HG03469 (cell line): ENCODE results near the gene ZNF286A.
"Not testable (repeated sequence)": the region's sequence is repeated elsewhere in the genome, so short reads cannot be mapped to it uniquely, and the experiment has no call there.

Experiments
- ATAC-seq: cut with Tn5 transposase; IDR thresholded peaks from one replicate; pipeline ENCODE4 v1.9.1; 2021; ENCODE audit warnings: mild to moderate bottlenecking, moderate library complexity, moderate number of reproducible peaks; ENCODE audit not compliant: unreplicated experiment

Gene ZNF286A

DNA sequence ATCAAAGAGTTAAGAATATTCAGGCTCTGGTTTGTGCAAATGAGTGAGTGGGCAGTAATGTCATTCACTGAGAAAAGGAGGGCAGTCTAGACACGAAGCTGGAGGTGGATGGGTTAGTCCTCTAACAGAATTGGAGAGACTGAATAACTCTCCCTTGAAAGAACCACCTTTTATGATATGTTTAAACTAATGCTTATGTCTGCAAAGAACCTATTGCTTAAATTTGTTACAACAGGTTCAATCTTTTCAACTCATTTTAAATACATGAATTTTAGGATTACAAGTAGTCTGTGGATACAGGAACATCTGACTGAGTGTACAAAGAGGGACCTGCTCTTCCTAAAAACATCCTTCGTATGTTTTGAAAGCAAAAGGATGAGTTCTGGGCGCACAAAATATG is 585 bp upstream of the ZNF286A start:
- ATAC-seq, result not testable (repeated sequence)

DNA sequence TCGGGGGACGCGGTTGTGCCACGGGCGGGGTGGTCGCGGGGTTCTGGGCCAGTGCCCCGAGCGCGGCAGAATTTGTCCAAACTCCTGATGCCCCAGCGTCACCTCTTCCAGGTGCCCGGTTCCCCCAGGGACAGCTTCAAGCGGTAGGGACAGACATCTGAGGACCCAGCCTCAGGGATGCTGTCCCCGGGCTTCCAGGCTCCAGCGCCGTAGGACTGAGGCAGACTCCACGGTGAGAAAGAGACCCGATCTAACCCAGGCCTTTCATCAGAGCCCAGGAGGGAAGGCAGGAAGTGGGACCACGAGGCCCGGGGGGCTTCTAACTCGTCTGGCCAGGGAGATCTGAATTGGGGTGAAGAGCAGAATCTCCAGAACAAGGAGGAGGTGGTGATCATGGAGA is 385 bp downstream of the ZNF286A start:
- not testable (repeated sequence) for ATAC-seq

DNA sequence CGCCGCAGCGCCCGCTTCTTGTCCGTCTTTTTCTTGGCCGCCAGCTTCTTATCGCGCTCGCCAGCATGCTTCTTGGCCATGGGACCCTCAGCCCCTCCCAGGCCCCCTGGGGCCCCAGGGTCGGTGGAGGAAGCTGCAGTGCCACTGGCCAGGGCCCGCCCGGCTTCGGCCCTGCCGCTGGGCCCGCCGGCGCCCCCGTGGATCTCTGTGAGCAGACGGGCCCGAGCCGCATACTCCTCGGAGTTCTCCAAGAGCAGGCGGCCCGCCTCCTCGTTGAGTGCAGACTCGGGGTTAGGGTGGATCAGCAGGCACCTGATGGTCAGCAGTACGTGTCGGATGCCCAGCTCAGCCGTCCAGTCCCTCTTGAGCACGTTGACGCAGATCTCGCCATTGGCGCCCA is 4.7 kb downstream of the ZNF286A start:
- not testable (repeated sequence) for ATAC-seq

DNA sequence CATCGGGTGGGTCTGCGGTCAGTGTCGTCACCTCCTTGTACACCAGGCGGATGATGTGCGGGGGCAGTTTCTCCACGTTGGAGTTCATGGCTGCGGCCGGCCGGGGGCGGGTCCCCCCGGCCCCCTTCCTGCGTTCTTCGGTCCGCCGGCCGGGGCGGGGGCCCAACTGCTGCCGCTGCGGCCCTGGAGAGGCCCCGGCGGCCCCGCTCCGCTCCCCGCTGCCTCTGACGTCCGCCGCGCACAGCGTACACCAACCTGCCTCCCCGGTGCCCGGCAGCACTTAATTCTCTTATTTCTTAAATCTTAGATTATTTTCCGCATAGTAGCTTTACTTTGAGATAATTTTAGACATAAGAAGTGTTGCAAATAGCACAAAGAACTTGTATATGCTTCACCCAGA is 5.3 kb downstream of the ZNF286A start:
- ATAC-seq, result not testable (repeated sequence)

DNA sequence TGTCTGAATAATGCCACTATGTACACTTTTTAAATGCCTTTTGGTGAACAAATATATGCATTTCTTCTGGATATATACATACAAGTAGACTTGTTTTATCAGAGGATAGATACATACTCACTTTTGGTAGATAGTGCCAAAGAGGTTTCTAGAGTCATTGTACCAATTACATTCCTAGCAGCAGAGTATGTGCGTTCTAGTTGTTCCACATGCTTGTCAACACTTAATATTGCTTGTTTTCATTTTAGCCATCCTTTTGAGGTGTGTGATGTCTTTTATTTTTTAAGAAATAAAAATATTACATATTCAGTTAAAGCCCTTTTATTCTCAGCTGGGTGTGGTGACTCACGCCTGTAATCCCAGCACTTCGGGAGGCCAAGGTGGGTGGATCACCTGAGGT is 9.3 kb downstream of the ZNF286A start:
- ATAC-seq, result not testable (repeated sequence)

DNA sequence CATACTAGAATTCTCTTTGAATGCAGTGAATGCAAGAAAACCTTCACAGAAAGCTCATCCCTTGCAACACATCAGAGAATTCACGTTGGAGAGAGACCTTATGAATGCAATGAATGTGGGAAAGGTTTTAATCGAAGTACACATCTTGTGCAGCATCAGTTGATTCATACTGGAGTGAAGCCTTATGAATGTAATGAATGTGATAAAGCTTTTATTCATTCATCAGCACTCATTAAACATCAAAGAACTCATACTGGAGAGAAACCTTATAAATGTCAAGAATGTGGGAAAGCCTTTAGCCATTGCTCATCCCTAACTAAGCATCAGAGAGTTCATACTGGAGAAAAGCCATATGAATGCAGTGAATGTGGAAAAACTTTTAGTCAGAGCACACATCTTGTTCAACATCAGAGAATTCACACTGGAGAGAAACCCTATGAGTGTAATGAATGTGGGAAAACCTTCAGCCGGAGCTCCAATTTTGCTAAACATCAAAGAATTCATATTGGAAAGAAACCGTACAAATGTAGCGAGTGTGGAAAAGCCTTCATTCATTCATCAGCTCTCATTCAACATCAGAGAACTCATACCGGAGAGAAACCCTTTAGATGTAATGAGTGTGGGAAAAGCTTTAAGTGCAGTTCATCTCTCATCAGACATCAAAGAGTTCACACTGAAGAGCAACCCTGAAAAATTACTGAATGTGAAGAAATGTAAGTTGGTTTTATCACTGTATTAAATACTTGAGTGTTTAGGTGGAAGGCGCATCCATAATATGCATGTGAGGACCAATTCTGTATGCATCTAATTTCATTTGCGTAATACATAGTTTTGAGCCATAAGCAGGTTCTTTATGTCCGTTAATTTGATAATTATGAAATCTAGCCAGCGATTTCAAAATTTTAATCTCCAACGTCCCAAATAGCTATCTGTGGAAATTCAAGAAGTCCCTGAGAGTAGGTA is 17.3 kb downstream of the ZNF286A start:
- not testable (repeated sequence) for ATAC-seq

DNA sequence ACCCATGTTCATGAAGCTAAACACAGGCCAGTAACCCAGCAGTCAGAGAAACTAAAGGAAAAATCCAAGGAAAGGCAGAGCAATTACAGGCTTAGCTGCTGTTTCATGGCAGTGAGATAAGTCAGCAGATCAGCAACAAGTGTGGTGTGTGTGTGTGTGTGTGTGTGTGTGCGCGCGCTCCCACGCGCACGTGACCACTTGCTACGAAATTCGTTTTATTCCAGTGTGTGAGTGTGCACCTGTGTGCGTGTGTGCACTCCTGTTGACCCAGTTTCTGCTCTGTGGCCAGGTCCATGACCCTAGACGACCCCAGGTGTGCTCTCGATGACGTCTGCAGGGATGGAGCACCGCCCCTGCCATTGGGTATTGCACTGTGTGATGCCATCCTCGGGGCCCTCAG is 31.0 kb downstream of the ZNF286A start:
- ATAC-seq, result not testable (repeated sequence)

DNA sequence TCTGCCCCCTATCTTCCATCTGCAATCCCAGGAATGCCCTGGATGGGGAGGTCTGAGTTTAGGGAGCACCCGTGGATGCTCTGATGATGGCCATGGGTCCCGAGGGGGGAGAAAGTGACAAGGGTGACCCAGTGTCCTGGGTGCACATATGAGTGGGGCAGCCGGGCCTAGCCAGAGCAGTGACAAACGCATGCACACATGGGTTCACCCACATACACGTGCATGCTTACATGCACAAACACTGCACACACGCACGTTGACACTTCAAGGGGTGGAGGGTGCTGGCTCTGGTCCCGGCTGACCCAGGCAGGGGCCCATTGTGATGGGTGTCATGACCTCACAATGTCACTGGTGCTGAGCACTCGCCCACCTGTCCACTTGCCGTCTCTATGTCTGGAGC is 32.3 kb downstream of the ZNF286A start, which contains the start of gene TBC1D26:
Gene TBC1D26, plus strand, starts transcription at position 384 of the 400 bp plus-strand sequence. CDS start 3,066 bp downstream, outside the sequence.
- not testable (repeated sequence) for ATAC-seq

DNA sequence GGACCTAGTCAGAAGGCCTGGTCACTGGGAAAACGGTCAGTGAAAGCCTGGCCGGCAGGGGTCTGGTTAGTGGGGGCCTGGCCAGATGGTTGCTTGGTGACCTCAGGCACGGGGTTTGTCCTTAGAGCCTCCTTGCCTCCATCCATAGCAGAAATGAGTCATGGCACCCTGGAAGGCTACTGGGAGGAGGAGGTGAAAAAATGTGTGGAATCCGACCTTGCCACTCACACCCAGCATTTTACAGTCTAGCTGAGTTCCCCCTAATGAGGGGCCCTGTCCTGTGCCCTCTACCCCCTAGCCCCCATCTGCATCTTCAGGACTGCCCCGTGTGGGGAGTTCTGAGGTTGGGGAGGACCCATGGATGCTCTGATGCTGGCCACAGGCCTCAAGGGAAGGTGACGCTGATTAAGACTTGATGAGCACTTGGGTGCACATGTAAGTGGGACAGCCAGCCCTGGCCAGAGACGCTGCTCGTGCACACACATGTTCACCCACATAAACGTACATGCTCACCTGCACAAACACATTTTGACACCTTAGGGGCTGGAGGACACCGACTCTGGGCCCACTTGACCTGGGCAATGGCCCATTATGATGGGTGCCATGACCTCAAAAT is 33.7 kb downstream of the ZNF286A start:
- not testable (repeated sequence) for ATAC-seq

DNA sequence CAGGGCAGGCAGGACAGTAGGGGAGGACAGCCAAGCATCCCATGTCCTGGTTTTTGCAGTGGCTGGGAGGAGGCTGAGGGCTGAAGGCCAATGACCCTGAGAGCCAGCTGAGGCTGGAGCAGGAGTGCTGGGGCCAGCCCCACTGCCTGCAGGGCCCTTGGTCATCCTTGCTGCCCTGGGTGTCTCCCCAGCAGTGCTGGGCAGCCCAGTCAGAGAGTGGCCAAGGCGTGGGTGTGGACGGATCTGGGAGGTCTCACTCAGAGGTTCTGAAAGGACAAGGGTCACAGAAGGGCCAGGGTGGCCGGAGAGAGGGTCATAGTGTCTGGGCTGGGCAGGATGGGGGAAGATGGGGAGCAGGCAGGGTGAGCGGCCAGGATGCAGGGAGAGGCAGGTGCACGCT is 37.0 kb downstream of the ZNF286A start:
- ATAC-seq, result not testable (repeated sequence)

DNA sequence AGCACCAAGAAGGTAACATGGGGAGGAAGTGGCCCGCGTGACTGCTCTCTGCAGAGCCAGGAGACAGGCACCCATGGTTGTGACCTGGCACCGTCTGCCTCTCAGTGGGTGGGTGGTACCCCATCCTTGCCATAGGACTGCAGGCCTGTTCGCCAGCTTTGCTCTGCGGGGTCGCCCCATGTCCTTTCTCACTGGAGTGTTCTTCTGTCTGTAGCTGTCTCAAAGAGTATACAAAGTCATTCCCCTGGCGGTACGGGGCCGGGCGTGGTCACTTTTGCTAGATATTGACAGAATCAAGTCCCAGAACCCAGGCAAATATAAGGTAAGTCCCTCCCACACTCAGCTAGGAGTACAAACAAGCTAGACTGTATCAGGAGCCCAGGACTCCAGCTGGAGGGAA is 38.5 kb downstream of the ZNF286A start:
- no peak for ATAC-seq

DNA sequence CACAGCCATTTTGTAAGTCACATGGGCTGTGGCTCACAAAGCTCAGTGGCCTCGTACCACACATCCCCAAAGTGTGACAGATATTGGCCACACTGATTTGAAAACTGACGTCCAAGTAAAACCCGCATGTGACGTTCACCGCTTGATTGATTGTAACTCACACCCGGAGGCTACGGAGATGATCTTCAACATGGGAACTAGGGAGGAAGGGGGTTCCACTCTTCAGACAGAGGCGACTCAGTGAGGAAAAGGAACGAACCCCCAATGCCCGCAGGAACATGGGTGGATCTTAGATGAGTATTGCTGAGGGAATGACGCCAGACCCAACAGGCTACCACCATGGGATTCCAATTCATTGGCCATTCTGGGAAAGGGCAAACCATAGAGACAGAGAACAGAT is 39.7 kb downstream of the ZNF286A start:
- ATAC-seq, result not testable (repeated sequence)

DNA sequence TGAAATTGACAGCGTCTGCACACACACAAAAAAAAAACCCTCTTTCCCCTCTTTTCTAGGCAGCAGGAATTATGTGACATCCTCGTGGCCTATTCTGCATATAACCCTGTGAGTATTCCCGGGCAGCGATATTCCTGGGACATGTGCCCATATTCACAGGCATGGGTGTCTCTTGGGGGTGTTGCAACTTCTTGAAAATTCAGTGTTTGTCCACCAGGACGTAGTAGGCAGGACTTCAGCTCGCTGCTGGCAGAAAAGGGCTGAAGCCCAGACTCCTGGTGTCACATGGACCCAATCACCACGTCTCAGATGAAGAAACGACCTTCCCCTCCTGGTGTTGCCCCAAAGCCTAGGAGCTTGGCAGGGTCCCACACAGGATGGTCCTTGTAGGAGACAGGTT is 40.5 kb downstream of the ZNF286A start:
- not testable (repeated sequence) for ATAC-seq

DNA sequence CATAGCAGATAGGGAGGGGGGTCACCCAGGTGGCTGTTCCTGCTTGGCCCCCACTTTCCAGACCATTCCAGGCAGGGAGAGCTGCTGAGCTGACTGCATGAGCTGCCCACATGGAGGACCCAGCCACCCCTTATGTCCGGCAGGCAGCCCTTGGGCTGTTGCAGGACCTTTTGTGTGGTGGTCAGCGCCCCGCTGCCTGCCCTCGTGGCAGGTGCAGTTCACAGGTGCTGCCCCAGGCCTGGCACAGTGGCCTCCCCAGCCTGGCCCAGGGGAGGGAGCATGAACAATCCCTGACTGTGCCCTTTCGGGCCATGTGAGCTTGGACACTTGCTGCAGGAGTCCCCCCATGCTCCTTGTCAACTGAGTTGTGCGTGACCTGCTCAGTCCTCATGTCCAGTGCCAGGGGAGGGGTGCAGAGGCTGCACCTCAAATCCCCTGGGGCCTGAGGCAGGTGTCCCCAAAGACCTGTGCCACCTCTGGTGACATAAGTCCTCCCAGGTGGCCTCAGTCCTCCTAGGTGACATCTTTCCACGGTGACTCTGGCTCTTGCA is 41.1 kb downstream of the ZNF286A start:
- no peak for ATAC-seq

DNA sequence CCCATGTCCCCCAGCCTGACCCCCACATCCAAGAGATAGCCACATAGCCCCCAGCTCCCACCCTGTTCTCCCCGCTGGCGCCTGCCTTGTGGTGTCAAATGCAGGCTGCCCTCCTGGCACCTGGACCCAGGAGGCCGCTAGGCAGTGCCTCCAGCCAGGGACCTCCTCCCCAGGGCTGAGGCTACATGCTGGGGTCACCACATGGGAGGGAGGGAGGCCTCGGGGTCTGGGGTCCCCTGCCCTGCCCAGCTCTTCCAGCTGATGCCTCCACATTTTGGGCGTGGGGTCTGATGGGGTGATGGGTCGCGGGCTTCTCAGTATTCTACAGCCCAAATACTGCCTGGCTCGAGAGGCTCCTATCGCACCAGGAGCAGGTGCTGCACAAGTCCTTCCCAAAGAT is 42.1 kb downstream of the ZNF286A start:
- ATAC-seq, result no peak

DNA sequence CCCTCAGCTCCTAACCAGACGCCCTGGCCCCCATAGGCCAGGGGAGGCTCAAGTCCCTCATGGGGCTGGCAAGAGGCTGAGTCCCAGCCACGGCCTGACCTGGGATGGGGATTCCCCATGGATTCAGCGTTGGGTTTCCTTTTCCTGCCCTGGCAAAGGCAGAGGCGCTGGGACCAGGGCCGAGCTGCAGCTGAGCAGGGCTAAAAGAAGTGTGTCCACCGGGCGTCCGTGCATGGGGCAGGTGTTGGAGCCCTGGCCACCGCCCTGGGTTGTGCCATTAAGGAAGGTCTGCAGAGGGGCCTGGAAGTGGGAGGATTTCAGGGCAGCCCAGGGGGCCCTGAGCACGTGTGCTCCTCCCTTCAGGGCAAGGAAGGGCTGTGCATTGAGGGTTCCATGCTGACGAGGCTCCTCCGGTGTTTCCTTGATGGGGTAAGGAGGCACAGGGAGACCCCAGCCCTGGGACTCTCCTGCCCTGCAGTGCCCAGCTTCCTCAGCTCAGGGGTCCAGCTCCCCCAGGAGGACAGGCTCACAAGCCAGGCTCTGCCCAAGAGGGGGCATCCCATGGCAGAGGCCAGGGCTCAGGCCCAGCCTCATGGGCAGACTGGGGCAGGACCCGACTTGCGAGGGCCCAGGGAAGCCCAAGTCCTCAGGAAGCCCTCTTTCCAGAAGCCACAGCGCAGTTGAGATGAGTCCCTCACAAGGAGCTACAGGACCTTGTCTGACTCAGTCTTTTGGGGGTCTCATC is 42.7 kb downstream of the ZNF286A start:
- ATAC-seq, result no peak

DNA sequence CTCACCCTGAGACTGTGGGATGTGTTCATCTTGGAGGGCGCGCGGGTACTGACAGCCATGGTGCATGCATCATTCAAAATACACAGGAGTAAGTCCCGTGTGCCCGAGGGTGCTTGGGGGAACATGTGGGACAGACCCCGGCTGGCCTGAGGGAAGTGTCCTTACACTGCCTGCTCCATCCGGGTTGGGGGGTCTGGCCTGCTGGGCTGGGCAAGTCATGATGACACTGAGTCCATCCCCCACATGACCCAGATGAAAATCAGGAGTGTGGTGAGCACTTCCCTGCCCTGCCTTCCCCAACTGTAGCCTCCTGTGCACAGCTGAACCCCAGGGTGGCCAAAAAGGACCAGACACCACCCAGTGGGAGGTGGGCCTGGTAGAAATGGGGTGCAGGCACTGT is 43.4 kb downstream of the ZNF286A start:
- no peak for ATAC-seq

DNA sequence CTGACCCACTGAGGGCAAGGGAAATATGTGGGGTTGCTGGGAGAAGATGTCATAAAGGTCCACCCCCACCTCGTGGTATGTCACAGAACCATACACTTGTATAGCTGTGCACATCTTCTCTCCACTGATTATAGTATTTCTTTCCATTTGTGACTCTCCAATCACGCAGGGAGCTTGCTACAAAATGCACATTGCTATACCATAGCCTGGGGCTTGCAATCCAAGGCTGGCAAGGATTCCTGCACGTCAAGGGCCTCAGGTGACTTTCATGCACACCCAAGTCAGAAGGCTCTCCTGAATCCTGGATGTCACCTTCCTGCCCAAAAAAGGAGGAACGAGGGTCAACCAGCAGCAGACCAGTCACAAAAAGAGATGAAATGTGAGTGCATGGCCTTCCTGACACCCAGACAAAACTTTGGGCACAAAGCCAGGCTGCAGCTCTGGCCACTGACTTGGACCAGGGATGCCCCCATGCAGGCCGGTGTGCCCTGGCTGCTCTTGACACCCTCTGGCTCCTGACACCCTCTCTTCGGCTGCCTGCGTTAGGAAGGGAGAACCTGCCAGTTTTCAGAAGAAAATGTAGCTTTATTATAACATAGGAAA is 44.6 kb downstream of the ZNF286A start:
- ATAC-seq, result no peak

DNA sequence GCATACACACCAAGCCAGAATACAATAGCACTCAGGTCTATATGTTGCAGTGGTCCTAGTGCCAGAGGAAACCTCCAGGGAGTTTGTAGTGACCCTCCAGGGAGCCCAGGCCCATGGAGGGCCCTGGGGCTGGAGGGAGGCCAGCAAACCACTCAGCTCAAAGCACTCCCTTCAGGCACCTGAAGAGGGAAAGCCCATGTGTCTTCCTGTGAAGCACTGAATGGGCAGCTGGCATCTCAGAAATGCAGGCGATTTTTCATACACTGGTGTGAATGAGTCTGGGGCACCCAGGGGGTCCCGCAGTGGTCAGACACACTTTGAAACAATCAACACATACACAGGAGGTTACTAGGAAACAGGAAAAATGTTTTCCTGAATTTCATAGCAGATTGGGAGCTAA is 45.3 kb downstream of the ZNF286A start:
- ATAC-seq, result no peak

DNA sequence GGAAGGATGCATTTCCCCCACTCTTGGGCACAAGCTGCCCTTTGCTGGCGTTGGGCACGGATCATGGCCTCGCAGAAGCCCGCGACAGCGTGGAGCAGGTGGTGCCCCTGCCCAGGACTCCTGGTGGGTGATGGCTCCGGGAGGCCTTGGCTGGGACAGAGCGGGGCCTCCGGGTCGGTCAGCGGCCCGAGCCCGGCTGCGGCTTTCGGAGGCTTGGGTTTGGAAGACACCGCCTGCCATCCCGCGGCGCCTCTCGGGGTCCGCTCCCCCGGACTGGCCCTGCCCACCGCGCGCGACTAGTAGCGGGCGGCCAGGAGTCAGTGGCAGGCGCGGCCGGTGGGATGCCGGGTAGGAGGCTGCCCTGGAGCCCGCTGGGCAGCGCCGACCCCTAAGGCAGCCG is 49.9 kb downstream of the ZNF286A start:
- not testable (repeated sequence) for ATAC-seq
